ENCODE measurements around the gene PROB1.
A peak's percentile ranks its signal among the peaks of the same experiment; 100 is the strongest.
"Not testable (repeated sequence)": the region's sequence is repeated elsewhere in the genome, so short reads cannot be mapped to it uniquely, and the experiment has no call there.

PROB1 gene, protein sequence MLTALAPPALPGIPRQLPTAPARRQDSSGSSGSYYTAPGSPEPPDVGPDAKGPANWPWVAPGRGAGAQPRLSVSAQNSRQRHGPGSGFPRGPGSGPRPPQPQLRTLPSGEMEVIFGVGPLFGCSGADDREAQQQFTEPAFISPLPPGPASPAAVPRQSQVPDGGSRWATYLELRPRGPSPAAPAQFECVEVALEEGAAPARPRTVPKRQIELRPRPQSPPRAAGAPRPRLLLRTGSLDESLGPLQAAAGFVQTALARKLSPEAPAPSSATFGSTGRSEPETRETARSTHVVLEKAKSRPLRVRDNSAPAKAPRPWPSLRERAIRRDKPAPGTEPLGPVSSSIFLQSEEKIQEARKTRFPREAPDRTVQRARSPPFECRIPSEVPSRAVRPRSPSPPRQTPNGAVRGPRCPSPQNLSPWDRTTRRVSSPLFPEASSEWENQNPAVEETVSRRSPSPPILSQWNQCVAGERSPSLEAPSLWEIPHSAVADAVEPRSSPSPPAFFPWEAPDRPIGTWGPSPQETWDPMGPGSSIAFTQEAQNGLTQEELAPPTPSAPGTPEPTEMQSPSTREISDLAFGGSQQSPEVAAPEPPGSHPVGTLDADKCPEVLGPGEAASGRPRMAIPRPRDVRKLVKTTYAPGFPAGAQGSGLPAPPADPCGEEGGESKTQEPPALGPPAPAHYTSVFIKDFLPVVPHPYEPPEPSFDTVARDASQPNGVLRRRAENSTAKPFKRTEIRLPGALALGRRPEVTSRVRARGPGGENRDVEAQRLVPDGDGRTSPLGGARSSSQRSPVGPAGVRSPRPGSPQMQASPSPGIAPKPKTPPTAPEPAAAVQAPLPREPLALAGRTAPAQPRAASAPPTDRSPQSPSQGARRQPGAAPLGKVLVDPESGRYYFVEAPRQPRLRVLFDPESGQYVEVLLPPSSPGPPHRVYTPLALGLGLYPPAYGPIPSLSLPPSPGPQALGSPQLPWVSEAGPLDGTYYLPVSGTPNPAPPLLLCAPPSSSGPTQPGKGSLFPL

DNA sequence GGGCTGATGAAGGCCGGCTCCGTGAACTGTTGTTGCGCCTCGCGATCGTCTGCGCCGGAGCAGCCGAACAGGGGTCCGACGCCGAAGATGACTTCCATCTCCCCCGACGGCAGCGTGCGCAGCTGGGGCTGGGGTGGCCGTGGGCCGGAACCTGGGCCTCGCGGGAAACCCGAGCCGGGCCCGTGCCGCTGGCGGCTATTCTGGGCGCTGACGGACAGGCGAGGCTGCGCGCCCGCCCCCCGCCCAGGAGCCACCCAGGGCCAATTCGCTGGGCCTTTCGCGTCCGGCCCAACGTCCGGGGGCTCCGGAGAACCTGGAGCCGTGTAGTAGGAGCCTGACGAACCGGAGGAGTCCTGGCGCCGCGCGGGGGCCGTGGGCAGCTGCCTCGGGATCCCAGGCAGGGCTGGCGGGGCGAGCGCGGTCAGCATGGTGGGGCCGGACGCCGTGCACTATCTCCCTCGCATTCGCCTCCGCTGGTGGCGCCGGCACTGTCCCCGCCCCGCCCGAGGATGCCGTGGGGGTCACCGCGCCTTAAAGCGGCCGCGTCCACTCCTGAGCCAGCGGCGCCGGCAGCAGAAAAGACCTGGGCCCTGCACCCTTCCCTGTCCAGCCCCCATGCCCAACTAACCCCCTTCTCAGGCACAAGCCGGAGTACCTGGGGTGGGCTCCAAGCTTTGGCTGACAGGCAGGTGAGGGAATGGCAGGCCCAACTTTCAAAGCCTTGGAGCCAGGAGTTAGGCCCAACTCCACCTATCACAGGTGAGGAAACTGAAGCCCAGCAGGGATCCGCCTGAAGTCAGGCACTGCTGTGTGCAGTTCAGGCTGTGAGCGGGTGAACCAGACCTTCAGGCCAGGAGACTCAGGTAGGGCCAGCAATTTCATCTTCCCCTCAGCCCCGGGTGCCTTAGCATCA lies at the start of gene PROB1:
PROB1 (minus strand) TSS at position 451 of the 913 bp plus-strand sequence; CDS start at position 428, 23 bp downstream.
- DNase-seq: no peak

GRCh38 chr5:139443831-139444453 lies 49.0 kb upstream of the PROB1 start:
- DNase-seq: no peak

GRCh38 chr5:139440416-139440815 lies 45.5 kb upstream of the PROB1 start:
- not testable (repeated sequence) for DNase-seq

GRCh38 chr5:139439013-139439903 lies 44.4 kb upstream of the PROB1 start, which contains the start of gene DNAJC18:
Gene DNAJC18 (minus strand): TSS chr5:139439525. CDS start chr5:139439445, 80 bp downstream.
- DNase-seq: peak; percentile 90

DNA sequence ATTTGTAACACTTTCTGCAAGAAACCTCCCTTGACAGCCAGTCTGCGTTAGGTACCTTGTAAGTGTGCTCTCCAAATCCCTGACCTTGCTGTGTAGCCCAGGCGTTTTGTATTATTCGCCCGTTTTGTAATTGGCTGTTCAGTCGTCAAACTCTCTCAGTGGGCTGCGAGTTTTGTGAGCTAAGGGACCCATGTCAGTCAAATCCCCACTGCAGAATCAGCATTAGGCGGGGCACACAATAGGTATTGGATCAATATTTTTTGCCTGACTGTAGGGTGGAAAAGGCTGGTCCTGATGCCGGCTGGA lies 43.8 kb upstream of the PROB1 start:
- no peak for DNase-seq

DNA sequence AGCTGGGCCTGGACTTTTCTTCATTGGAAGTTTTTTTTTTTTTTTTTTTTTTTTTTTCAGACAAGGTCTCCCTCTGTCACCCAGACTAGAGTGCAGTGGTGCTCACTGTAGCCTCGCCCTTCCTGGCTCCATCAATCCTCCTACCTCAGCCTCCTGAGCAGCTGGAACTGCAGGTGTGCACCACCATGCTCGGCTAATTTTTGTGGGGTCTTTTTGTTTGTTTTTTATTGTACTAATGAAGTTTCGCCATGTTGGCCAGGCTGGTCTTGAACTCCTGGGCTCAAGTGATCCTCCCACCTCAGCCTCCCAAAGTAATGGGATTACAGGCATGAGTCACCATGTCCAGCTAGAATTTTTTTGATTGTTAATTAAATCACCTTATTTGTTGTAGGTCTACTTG lies 40.8 kb upstream of the PROB1 start:
- no peak for DNase-seq

DNA sequence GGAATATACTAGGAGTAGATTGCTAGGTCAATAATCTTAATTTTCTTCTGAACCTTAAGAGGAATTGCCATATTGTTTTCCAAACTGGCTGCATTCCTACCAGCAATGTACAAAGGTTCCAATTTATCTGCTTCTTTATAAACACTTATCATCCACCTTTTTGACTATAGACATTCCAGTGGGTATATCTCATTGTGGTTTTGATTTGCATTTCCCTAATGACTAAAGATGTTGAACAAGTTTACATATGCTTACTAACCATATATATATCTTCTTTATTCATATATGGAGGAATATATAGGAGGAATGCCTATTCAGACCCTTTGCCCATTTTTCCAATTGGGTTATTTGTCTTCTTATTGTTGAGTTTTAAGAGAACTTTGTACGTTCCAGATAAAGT lies 36.8 kb upstream of the PROB1 start:
- DNase-seq: no peak

- DNase-seq: no peak
These were observed 35.1 kb upstream of the PROB1 start for GRCh38 chr5:139430015-139430414.

DNA sequence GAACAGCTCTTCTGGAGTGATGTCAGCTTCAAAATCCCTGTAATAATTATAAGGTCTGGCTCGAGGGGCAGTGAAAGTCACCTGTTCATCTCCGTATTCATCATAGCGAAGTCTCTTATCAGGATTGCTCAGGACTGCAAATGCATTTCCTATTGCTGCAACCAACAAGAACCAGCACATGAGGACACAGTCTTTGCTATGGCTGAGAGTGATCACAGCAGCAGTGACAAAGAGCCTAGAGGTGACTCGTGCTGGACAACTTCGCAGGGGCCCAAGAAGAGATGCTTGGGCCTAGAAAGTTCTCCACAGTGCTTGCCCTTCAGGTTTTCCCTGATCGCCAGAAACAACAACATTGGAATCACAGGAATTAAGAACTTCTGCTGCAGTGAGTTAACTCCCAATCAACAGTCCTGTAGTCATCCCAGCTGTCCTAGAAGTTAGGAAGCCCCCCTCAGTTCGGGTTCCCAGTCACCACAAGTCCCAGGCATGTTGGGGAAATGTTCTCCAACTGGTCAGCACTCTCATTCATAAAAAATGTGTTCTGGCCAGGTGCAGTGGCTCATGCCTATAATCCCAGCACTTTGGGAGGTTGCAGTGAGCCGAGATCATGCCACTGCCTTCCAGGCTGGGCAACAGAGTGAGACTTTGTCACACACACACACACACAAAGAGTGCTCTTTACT lies 31.4 kb upstream of the PROB1 start:
- no peak for DNase-seq

GRCh38 chr5:139425497-139425896 lies 30.6 kb upstream of the PROB1 start:
- DNase-seq: no peak

- peak; percentile 75 for DNase-seq
These were observed 27.5 kb upstream of the PROB1 start for GRCh38 chr5:139422307-139422893.

- DNase-seq: no peak
These were observed 24.6 kb upstream of the PROB1 start for GRCh38 chr5:139419226-139420192.

DNA sequence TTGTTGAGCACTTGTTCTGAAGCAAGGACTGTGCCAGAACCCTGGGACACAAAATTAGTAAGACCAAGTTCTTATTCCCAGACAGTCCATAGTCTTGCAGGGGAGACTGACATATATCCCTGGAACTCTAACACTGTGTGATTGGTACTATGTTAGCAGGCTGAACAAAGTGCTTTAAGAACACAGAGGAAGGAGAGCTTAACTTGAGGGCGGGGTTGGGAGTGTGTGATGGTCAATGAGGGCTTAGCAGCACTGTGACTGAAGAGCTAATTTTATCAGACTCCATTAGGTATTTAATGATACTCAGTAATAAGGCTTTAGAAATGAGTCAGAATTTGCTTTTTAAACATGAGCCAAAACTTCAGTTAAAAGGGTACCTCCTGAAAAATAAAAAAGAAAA lies 23.9 kb upstream of the PROB1 start:
- no peak for DNase-seq

- peak; percentile 92 for DNase-seq
These were observed 22.3 kb upstream of the PROB1 start for GRCh38 chr5:139417214-139417613.

- DNase-seq: peak; percentile 30
These were observed 21.7 kb upstream of the PROB1 start for GRCh38 chr5:139416651-139417050.

DNA sequence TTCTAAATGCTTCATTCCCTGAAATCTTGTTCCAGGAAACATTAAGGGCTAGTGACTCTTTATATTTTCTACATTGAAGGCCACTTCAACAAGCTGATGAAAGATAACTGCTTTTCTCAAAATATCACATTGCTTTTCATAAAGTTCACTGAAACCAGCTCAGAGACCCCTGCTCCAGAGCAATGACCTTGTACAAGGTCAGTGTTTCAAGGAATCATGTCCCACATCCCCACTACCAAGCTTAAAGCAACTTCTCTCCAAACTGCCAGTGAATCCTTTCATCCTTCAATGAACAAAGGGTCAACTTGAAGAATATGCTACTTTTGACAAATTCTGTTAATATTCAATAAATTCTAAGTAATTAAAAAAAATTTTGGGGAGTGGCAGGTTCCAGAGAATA lies 21.0 kb upstream of the PROB1 start:
- no peak for DNase-seq

GRCh38 chr5:139415221-139415861 lies 20.4 kb upstream of the PROB1 start:
- DNase-seq: peak; percentile 50

- peak; percentile 77 for DNase-seq
These were observed 19.8 kb upstream of the PROB1 start for GRCh38 chr5:139414581-139415130.

All from RPMI8226 (cell line).